ENCODE data around the gene AK5. TPM values are rescaled to one million over a fixed set of nuclear protein-coding genes. Genes with fewer than 3 reads are reported as not detected.

The AK5 gene
- polyA plus RNA-seq, 3 donors, result 3.2 to 6.2 (median 4.4) TPM

DNA sequence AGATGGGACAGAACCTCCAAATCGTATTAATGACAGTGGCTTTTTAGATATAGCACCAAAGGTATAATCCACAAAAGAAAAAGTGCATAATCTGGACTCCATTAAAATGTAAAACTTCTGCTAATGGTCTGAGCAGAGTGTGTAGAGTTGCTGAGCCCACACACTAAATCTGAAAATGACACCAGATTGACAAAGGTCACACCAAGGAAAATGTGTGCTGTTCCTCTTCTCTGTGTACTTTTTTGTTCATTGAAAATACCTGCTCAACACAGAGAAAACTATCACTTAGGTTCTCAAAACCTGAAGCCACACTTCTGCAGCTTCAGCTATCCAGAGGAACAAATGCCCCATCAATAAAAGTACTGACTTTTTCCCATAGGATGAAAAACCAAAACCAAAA is 146.2 kb downstream of the AK5 start:
- DNase-seq (ENCODE audit: low read depth in 3 of 3, low spot score in 2 of 3), result no peak

DNA sequence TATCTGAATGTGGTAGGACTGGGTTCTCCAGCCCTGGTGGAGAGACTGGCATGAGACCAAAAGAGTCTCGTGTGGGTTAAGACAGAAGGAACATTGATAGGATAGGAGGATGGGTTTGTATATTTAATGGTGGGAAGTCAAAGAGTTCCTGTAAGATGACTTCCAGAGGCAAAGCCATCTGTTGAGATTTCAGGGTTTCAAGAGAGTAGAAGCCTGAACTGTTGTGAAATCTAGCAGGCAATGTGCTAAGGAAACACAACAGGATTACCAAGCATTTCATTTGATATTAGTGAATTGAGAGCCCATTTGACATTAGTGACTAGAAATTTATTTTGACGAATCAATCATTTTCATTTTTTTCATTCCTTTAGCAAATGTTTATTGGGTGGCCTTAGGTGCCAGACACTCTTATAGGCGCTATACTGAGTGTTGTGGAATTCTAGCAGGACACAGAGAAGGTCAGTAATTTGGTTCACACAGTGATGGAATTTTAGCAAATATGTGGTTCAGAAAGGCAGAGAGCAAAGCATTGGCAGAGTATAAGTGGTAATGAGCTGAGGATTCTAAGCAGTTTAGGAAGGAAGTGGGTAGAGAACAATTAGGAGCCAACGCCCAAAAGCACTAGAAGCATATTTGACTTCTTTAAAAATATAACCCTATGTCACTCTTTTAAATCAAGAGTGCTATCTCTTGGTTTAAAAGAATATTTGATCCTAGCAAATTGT is 149.3 kb downstream of the AK5 start:
- no peak for DNase-seq (ENCODE audit: low read depth in 3 of 3, low spot score in 2 of 3)

GRCh38 chr1:77433934-77434333 is 152.1 kb downstream of the AK5 start:
- DNase-seq (ENCODE audit: low read depth in 3 of 3, low spot score in 2 of 3), result no peak

GRCh38 chr1:77434967-77435366 is 153.1 kb downstream of the AK5 start:
- DNase-seq (ENCODE audit: low read depth in 3 of 3, low spot score in 2 of 3), result no peak

- DNase-seq (ENCODE audit: low read depth in 3 of 3, low spot score in 2 of 3), result no peak
These were observed 156.6 kb downstream of the AK5 start for GRCh38 chr1:77438236-77438913.

GRCh38 chr1:77446841-77447555 is 165.2 kb downstream of the AK5 start:
- no peak for DNase-seq (ENCODE audit: low read depth in 3 of 3, low spot score in 2 of 3)

GRCh38 chr1:77447669-77448068 is 165.8 kb downstream of the AK5 start:
- no peak for DNase-seq (ENCODE audit: low read depth in 3 of 3, low spot score in 2 of 3)

DNA sequence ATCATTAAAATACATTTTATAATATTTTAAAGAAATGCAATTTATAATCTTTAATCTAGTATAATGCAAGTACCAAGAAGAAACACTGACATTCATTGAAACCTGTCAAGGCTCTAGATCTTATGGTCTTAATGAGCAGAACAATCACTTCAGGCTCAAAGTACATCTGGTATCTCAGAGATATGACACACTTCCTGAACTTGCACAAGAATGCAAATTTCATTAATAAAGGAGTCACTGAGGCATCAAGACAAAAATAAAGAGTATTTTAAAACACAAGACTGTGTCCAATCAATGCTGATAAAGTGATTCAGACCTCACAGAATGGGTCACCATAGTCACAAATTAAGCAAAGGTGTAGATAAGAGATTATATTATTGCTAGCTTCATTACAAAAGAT is 178.1 kb downstream of the AK5 start:
- DNase-seq (ENCODE audit: low read depth in 3 of 3, low spot score in 2 of 3), result no peak

DNA sequence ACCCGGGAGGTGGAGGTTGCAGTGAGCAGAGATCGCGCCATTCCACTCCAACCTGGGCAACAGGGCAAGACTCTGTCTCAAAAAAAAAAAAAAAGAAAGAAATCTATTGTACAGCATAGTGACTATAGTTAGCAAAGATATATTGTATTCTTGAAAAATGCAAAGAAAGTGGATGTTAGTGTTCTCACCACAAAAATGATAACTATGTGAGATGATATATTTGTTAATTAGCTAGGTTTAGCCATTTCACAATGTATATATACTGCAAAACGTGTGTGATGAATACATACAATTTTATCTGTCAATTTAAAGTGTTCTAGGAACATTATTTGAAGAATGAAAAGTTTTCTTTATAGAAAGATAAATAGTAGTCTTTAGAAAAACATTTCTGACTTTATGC is 179.9 kb downstream of the AK5 start:
- no peak for DNase-seq (ENCODE audit: low read depth in 3 of 3, low spot score in 2 of 3)

GRCh38 chr1:77463216-77463615 is 181.4 kb downstream of the AK5 start:
- no peak for DNase-seq (ENCODE audit: low read depth in 3 of 3, low spot score in 2 of 3)

DNA sequence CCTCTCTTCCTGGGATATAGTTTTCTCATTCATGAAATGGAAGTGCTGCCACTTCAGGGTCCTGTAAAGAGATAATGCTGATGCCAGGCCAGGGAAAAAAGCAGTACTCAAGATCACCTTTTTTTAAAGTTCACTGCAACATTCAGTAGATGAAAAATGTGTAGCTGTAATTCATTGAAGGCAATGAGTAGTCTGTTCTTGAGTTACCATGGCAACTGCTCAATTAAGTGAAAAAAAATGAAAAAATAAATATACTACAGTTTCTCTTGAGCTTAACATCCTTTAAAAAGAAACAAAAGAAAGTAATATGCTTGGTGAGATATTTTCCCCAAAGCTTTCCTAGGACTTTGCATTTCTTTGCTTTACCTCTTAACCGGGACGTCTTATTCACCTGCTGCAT is 183.3 kb downstream of the AK5 start:
- DNase-seq (ENCODE audit: low read depth in 3 of 3, low spot score in 2 of 3), result no peak

DNA sequence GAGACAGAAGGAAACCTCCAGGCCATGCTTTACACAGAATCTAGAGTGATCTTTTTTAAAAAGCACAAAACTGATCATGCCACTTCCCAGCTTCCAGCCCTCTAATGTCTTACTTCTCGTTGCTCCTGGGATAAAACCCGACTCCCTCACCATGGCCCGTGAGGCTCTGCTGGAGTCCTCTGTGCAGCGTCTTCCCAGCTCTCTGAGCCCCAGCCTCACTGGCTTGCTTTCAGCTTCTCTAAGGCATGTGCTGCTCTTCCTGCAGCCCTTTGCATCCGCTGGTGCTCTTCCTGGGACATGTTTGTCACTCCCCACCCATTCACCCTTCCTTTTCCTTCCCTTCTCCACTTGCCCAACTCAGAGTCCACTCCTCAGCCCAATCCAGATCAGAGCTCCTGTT is 184.1 kb downstream of the AK5 start:
- DNase-seq (ENCODE audit: low read depth in 3 of 3, low spot score in 2 of 3), result no peak

GRCh38 chr1:77467021-77467595 is 185.3 kb downstream of the AK5 start:
- DNase-seq (ENCODE audit: low read depth in 3 of 3, low spot score in 2 of 3), result no peak

DNA sequence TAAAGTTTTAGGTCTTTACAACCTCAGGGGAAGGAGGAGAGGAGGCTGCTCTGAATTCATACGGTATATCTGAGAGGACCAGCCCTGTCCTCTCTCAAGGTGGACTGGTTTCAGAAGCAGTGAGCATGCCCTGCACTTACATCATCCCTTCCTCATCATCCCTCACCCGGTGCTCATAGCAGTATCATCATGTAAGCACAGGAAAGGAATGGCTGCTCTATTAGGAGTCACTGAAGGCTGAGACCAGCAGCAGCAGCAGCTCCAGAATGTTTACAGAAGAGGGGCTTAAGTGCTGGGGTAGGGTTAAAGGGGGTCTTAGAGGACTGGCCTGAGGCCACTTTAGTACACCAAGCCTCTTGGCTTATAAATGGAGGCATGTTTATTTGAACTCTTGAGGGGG is 185.9 kb downstream of the AK5 start:
- no peak for DNase-seq (ENCODE audit: low read depth in 3 of 3, low spot score in 2 of 3)

- no peak for DNase-seq (ENCODE audit: low read depth in 3 of 3, low spot score in 2 of 3)
These were observed 186.6 kb downstream of the AK5 start for GRCh38 chr1:77468257-77468948.

DNA sequence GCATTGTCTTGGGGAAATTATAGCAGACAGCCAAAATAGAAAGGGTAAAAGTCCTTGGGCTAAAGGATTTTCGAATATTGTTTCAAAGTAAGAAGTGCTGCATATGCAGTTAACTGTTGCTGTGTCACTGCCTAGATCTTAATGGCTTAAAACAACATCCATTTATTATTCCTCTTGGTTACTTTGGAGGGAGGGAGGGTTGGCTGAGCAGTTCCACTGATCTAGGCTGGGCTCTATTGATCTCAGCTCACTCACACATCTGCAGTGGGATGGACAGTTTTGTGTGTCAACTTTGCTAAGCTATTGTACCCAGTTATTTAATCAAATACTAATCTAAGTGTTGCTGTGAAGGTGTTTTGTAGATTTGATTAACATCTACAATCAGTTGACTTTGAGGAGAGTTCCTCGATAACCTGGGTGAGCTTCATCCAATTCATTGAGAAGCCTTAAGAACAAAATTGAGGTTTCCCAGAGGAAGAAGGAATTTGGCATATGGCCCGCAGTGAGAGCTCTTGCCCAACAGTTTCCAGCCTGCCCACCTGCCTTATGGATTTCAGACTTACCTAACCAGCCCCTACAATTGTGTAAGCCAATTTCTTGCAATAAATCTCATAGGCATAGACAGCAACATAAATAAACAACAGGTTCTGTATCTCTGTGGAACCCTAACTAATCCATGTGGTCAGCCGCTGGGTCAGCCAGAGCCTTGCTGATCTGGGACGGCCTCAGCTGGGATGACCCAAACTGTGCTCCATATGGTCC is 187.3 kb downstream of the AK5 start:
- DNase-seq (ENCODE audit: low read depth in 3 of 3, low spot score in 2 of 3), result no peak

- DNase-seq (ENCODE audit: low read depth in 3 of 3, low spot score in 2 of 3), result no peak
These were observed 189.9 kb downstream of the AK5 start for GRCh38 chr1:77471691-77472090.

- DNase-seq (ENCODE audit: low read depth in 3 of 3, low spot score in 2 of 3), result no peak
These were observed 191.9 kb downstream of the AK5 start for GRCh38 chr1:77473690-77474089.

GRCh38 chr1:77475641-77476040 is 193.8 kb downstream of the AK5 start:
- no peak for DNase-seq (ENCODE audit: low read depth in 3 of 3, low spot score in 2 of 3)

- no peak for DNase-seq (ENCODE audit: low read depth in 3 of 3, low spot score in 2 of 3)
These were observed 194.7 kb downstream of the AK5 start for GRCh38 chr1:77476475-77476874.
